Stimulated activated CD4-positive, alpha-beta T cell treated with anti-CD3 and anti-CD28 coated beads, Interleukin-2, amount 100 ng/mL, for 48 hours (primary cell): ENCODE results near the gene GRM1.
"Not testable (repeated sequence)": the region's sequence is repeated elsewhere in the genome, so short reads cannot be mapped to it uniquely, and the experiment has no call there.

ENCODE experiments used
- DNase-seq, 2 donors: peaks; one replicate each; pipeline ENCODE4 v3.0.0-alpha.2; 2020

Gene GRM1

DNA sequence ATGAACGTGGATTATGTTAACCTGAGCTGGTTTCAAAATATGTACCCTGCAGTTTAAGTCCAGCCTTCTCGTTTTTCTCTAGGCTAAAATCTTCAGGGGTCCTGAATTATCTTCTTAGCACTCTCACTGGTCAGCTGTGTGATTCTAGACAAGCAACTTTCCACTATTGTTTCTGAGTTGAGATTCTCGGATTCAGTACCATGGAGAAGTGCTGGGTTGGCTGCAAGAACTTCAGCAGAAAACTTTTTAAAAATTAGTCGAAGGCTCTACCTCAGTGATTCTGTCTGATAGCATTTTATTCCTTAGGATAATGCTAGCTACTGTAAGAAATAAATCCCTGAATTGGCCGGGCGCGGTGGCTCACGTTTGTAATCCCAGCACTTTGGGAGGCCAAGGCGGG is 173.7 kb downstream of the GRM1 start:
- DNase-seq: no peak

DNA sequence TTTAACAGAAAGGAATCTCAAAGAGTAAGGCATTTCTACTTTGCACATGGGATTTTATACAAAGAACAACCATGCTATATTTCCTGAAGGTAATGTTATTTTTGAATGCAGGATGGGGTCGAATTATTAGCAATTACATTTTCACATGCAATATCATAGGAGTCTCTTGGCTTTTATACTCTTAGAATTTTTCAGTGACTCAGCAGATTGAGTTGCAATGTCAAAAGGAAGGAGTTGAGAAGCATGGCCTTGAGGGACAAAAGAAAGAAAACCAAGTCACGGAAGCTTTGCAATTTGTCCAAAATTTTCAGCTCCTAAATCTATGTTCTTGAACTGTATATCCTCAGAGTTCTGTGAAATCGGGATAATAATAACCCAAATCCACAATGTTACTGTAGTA is 181.1 kb downstream of the GRM1 start:
- DNase-seq: no peak

DNA sequence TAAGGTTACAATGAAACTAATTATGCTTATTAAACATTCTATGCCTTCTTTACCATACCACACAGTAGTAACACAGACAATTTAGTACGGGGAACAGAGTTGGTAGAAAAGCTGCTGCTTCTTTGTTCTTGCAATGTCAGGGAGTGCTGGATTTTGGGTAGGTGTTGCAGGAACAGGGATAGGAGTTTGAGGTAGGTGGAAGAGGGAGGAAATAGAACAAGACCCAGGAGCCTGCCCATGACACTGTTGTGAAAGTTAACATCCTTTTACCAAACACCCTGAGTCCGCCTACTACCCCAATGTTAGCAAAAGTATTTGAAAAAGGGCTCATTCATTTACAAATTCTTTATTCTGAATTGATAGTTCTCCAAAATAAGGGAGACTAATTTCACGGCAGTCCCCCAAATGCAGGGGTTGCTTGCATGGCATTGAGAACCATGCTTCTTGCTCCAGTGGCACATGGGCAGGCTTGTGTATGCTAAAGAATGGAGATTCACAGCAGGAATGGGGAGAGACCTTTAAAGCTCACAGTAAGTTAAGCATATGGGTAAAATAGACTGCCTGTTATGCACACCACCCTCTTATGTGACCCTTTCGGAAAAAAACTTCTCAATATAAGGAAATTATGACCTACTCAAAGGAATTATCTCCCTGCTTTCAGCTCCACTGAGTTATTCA is 181.7 kb downstream of the GRM1 start:
- no peak for DNase-seq

DNA sequence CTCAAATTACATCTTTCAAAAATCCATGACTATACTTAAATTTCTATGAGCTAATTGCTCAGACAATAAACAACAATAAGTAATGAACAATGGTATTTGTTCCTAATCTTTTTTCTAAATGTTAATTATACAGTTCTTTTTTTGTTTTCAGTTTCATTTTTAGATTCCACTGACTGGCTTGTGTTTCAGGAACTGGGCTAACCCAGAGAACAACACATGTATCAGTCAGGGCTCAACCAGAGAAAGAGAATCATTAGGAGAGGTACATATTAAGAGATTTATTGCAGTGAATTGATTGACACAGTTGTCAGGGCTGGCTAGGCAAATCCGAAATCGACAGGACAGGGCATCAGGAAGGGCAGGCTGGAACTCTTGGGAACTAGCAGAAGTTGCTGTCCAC is 182.8 kb downstream of the GRM1 start:
- no peak for DNase-seq

DNA sequence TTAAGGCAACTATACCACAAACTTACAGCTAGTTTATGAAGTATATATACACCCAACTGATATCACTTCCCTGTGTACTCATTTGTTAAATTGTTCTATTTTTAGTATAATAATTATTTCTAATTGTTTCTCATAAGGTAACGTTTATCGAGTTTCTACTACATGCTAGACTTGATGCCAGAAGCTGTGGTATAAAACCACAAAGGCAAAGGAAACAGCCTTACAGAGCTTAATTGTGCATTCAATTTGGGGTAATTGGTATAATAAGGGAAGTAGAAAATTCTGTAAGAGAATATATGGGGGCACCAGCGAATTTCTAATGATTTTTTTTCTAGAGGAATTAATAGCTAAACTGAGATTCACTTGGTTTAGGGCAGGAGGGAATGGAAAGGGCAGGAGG is 183.9 kb downstream of the GRM1 start:
- DNase-seq: no peak

DNA sequence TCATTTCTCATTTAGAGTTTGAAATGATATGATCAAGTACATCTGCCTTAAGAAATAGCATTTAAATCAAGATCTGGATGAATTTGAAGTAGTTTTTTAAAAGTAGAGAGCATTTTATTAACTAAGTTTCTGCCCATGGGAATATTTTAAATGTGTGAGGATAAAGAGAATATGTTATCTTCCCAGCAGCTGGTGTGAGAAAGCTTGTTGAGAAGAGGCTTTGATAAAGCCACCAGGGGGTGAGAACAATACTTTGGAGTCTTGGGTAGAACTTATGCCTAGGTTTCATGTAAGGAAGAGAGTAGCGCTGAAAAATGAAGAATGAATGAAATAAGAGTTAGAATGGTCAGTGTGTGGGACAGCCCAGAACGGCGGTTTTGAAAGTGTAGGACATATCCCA is 190.2 kb downstream of the GRM1 start:
- no peak for DNase-seq

DNA sequence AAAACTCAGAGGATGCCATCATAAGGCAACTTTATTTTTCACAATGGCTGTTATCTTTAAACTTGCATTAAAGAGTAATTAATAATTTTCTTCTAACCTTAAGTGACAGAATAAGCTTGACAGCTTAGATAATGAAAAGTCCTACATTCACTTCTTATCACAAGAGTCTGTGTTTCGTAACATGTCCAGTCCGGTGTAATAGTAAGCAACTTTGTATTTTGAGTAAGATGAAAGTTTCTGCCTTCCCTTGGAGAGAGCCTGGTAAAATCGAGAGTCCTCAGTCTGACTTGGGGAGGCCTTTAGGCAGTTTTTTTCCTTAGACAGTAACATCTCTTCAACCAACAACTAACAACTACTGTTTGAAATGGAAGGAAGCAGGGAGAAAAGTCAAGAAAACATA is 195.6 kb downstream of the GRM1 start:
- DNase-seq: no peak

DNA sequence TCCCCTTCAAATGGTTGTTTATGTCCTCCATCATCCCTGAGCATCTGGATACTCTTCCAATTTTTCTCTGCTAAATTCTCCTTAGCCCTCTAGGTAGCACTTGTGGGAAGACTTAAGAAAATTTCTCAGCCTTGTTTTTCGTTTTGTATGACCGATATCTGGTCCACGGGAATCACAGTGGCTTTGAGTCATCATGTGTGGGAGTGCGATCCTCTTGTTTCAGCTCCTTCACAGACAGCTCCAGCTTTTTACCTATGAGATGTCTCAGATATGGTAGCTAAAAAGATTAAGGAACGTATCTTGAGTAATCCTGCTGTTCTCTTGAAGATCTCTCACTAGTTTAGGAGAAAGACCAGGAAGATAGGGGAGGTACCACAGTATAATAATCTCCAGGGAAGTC is 196.1 kb downstream of the GRM1 start:
- DNase-seq: no peak

DNA sequence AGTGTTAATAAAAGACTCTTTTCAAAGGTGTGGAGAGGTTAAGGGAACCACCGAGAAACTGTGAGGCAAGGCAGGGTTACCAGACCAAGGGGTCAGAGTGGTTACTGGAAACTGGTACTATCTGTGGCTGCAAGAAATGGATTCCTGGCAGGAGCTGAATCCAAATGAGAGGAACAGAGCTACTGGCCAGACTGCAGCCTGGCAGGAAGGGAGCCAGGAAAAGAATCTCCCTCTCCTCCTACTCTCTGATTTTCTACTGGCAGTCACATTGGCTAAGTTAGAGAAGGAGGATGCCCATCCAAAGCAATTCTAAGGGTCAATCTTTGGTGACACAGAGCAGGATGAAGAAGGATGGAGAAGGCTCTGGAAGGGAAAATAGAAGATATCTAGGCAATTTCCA is 211.5 kb downstream of the GRM1 start:
- no peak for DNase-seq

DNA sequence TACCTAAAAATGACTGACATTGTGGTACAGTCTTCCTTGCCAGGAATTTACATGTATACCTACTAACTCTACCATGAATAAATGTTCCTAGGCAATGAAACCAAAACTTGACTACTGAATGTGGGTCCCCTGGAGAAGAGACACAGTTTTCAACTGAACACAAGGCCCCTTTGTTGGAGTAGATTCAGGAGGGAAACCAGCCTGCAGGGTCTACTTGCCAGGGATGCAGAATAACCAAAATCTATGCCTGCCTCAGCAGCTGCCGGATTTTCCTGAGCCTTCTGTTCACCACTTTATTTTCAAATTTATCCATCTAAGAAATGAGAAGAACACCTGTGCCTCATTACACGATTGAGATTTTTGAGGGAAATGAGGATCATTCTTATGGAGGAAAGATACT is 211.9 kb downstream of the GRM1 start:
- no peak for DNase-seq

DNA sequence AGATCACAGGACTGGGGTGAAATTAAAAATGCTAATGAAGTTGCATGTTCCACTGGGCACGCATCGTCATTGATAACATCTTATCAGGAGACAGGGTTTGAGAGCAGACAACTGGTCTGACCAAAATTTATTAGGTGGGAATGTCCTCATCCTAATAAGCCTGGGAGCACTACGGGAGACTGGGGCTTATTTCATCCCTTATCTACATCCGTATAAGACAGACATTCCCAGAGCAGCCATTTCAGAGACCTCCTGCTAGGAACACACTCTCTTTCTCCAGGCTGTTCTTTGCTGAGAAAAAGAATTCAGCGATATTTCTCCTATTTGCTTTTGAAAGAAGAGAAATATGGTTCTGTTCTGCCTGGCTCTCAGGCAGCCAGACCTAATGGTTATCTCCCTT is 214.8 kb downstream of the GRM1 start:
- DNase-seq: not testable (repeated sequence)

DNA sequence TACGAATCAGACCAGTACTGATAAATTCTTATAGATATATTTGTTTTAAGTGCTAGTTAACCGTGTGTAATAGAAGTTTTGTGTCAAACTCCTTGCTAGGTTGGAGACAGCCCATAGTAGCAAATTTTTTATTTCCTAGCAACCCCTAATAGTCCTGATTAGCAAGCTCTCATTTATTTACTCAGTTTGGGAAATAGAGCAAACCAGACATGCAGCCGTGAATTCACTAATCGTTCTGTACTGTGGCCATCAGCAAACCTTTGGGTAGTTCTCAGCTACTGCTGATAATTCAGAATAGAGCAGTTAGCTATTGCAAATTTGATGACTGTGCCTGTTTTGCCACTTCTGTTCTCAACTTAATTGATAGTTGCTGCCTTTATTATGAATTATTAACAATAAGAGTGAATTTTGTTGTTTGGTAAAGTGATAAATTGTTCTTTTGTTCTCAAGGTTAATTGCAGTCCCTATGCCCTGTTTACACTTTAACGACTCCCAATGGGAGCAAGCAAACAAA is 215.8 kb downstream of the GRM1 start:
- no peak for DNase-seq

DNA sequence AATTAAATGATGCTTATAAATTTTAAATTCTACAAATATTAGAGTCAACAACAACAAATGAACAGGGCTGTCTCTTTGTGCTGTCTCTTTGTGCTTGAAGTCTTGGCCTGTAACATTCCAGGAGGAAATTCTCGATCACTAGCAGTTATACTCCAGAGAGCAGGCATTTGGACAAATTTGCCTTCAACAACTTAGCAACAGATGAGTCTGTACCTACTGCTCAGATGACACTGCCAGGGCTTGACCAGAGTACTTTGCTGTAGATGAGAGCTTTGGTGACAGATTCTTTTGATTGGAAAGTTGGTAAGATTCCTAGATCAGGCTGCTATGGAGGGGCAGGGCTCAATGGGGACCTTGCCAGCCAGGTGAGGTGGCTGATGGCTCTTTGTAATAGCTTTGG is 217.2 kb downstream of the GRM1 start:
- no peak for DNase-seq

DNA sequence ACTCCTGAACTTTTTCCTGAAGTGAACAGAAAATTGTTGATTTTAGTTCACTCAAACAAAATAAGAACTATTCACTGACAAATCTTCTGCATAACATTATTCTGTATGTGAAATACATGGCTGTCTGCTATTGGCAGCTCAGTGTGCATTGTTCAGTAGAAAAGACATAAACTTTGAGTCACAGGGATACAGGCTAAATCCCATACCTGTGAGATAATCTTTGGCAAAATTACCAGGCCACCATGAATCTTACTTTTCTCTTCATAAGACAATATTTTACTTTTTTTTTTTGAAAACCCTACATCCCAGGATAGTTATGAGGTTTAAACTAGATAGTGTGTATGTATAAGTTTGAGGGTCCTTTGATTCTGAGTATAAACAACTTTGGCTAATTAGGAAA is 224.8 kb downstream of the GRM1 start:
- DNase-seq: no peak

DNA sequence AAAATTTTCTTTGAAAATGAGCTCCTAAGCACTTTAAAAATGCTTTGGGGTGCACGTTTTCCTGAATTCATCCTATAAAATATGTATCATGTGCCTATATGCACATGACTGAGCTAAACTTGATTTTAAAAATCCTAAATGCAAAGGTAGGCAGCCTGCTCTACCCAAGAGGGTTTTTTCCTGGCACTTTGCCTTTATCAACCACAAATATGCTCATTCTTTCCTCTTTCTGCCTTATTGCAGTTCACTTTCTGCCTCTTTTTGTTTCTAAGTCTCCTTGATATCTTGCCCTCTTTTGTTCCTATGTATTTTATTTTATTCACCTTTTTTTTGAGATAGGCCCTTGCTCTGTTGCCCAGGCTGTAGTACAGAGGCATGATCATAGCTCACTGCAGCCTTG is 229.3 kb downstream of the GRM1 start:
- DNase-seq: no peak

DNA sequence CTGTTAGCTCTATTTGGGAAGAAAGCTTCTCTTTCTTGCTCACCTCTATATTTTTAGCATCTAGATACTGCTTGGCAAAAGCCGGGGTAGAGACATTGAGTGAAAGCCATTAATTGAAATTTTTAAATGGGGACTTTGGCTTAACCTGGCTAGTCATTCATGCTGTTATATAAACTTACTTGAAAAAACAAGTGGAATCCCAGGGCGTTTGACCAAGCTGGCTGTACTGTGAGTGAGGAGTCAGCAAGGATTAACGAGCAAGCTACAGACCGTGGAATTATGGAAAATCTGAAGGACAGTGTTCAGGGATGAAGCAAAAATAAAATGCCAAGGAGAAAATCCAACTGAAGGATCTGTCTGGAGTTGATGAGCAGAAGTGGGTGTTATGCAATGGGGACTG is 232.0 kb downstream of the GRM1 start:
- no peak for DNase-seq

DNA sequence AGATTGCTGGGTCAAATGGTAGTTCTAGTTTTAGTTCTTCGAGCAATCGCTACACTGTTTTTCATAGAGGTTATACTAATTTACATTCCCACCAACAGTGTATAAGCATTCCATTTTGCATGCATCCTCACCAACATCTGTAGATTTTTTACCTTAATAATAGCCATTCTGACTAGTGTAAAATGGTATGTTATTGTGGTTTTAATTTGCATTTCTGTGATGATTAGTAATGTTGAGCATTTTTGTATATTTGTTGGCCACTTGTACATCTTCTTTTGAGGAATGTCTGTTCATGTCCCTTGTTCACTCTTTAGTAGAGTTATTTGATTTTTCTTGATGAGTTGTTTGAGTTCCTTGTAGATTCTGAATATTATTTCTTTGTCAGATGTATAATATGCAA is 236.2 kb downstream of the GRM1 start:
- DNase-seq: no peak

DNA sequence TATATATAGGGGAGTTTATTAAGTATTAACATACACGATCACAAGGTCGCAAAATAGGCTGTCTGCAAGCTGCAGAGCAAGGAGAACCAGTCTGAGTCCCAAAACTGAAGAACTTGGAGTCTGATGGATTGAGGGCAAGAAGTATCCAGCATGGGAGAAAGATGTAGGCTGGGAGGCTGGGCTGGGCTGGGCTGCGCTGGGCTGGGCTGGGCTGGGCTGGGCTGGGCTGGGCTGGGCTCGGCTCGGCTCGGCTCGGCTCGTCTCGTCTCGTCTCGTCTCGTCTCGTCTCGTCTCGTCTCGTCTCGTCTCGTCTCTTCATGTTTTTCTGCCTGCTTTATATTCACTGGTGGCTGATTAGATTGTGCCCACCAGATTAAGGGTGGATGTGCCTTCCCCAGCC is 238.6 kb downstream of the GRM1 start:
- no peak for DNase-seq

DNA sequence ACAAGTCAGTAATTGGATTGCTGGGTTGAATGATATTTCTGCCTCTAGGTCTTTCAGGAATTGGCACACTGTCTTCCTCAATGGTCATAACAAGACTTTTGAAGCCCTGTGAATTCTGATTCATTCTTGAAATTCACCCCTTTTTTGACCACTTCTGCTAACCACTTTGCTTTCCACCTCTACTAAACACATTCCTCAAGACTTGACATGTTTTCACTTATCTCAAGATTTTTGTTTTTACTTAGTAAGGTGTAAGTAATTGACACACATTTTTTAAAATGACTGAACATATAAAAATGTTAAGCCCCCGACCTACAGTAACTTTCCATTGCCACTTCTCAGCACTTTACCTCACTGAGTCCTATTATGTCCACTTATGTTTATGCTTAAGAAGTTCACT is 239.1 kb downstream of the GRM1 start:
- no peak for DNase-seq

DNA sequence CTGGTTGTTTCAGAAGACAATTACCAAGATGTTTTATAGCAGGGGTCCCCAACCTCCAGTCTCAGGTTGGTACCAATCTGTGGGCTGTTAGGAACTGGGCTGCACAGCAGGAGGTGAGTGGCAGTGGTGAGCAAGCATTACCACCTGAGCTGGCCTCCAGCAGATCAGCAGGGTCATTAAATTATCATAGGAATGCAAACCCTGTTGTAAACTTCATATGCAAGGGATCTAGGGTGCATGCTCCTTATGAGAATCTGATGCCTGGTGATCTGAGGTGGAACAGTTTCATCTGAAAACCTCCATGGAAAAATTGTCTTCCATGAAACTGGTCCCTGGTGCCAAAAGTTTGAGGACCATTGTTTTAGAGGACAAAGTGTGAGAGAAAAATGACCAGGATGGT is 240.6 kb downstream of the GRM1 start:
- DNase-seq: no peak

DNA sequence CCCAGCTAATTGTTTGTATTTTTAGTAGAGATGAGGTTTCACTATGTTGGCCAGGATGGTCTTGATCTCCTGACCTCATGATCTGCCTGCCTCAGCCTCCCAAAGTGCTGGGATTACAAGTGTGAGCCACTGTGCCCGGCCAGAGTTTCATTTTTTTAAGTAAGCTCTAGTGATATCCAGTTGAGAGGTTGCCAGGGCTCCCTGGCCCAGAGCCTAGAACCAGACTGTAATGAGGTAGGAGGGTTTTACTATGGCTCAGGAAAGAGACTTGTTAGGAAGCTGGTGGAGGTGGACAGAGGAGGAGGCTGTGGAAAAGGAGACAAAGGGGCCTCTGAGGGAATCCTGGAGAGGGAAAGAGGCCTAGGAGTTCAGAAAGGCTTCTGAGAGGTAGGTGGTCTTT is 242.3 kb downstream of the GRM1 start:
- DNase-seq: not testable (repeated sequence)

DNA sequence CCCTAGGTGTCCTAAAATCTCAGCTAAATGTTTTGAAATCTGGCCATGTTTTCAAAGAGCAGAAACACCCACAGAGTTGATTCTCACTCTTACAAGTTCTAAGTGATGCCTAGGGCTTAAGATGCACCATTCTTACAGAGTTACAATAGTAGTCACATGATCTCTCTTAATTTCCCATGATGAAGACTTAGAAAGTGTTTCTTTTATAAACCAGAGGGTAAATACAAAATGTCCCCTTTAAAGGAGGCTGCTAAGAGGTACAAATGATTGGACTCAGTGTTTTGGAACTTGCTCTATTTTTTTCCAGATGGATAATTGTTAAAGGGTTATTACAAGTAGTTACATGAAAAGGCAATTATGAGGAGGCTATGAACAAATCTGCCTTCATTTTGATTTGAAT is 244.6 kb downstream of the GRM1 start:
- no peak for DNase-seq

DNA sequence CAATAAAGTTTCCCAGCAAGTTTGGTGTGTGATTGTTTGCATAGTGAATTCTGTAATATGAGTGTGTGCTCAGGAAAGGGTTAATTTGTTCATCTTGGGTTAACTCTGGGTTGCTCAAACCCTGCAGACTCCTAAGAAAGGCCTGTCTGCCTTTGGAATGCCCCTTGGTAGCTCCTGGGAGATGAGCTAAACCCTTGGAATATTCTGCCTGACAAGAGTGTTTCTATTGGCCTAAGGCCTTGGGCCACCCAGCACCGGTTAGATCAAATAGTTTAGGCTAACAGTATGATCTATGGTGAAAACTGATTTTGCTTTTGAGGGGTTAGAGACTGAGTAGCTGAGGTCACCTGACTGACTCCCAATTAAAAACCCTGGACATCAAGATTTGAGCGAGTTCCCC is 248.3 kb downstream of the GRM1 start:
- no peak for DNase-seq

DNA sequence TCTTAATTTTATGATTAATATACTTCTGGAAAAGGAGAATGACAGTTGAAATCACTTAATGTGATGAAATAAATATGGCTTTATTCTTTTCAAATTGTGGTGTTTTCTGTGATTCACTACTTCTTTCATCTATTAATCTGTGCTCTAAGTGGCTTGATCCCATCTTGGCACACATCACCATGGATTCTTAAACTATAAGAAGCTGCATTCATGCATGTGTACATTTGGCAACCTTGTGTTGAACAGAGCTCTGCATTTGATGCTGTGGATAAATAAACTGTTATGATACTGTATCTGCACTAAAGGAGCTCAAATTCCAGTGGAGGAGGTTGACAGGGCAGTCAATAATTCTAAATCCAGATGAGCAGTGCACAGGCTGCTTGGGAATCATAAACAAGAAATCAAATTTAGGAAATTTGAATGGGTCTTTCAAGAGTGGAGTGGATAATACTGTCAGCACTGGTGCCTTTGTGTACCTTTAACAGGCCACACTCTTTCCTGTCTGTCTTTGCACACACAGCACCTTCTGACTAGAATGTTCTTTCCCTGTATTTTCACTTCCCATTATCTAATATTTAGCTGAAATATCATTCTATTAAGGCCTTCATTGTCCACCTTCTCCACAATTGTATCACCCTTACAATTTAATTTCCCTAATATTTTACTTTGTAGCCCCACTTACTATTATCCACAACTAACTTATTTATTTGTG is 252.9 kb downstream of the GRM1 start:
- DNase-seq: no peak

DNA sequence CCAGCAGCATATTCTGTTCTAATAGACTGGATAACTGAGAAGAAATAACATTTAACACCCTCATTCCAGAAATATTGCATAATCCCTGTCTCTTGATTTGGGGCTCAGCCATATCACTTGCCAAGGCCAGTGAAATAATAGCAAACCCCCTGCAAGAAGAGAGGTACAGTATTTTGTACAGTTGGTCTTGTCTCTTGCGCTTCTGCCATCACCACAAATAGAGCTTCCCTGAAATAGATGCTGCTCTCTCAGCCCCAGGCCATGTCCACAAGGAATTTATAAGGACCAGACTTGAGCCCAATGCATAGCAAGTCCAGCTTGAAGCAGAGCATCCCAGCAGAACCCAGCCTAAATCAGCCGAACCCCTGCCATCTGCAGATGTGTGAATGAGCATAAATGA is 254.0 kb downstream of the GRM1 start:
- DNase-seq: no peak
